IPS-18a (cell line): ENCODE data around the gene LCTL.
"Not testable (repeated sequence)": the region's sequence is repeated elsewhere in the genome, so short reads cannot be mapped to it uniquely, and the experiment has no call there.

Experiments used
- H3K27ac ChIP-seq: one replicate; pipeline ENCODE4 v1.5.1; 2013; ENCODE audit warnings: low read length
- H3K27me3 ChIP-seq: one replicate; pipeline ENCODE4 v1.6.1; 2013; ENCODE audit warnings: mild to moderate bottlenecking, low read length; ENCODE audit not compliant: control insufficient read depth, insufficient read depth
- H3K36me3 ChIP-seq: one replicate; pipeline ENCODE4 v1.6.1; 2013; ENCODE audit warnings: low read depth, low read length; ENCODE audit not compliant: control insufficient read depth
- H3K4me1 ChIP-seq: one replicate; pipeline ENCODE4 v1.6.1; 2013; ENCODE audit warnings: low read depth, low read length; ENCODE audit not compliant: control insufficient read depth
- H3K4me3 ChIP-seq: one replicate; pipeline ENCODE4 v1.5.1; 2013; ENCODE audit warnings: low read length
- H3K9ac ChIP-seq: one replicate; pipeline ENCODE4 v1.6.1; 2013; ENCODE audit warnings: mild to moderate bottlenecking, low read length, moderate library complexity
- H3K9me3 ChIP-seq: one replicate; pipeline ENCODE4 v1.6.1; 2013; ENCODE audit warnings: low read depth, low read length; ENCODE audit not compliant: control insufficient read depth

The LCTL gene

GRCh38 chr15:66589429-66589828 is 23.6 kb upstream of the LCTL start:
- H3K4me1 ChIP-seq, H3K36me3 ChIP-seq: not testable (repeated sequence)

GRCh38 chr15:66588971-66589370 is 23.2 kb upstream of the LCTL start:
- no peaks in the 10 kb centered on the region for H3K9me3 ChIP-seq
- H3K4me3 ChIP-seq: peak overlapping the region; percentile 4
- H3K9ac ChIP-seq: no peak overlapping the region
- H3K36me3 ChIP-seq: no peaks in the 10 kb centered on the region
- no peak overlapping the region for H3K27ac ChIP-seq
- H3K27me3 ChIP-seq: no peaks in the 10 kb centered on the region
- peaks cover 4% of the 10 kb centered on the region for H3K4me1 ChIP-seq

More at GRCh38 chr15:66589429-66589828, 23.6 kb upstream of the LCTL start:
- not testable (repeated sequence) for H3K9ac ChIP-seq, H3K27me3 ChIP-seq, H3K27ac ChIP-seq, H3K9me3 ChIP-seq, H3K4me3 ChIP-seq

- H3K4me3 ChIP-seq: peak overlapping the region; percentile 4
- no peaks in the 10 kb centered on the region for H3K27me3 ChIP-seq
- H3K27ac ChIP-seq: no peak overlapping the region
- peaks cover 4% of the 10 kb centered on the region for H3K4me1 ChIP-seq
- H3K36me3 ChIP-seq: no peaks in the 10 kb centered on the region
- no peak overlapping the region for H3K9ac ChIP-seq
- H3K9me3 ChIP-seq: no peaks in the 10 kb centered on the region
Observed at GRCh38 chr15:66588537-66588936, 22.7 kb upstream of the LCTL start.

- Histone ChIP-seq H3K36me3 (no peaks in the 10 kb centered on the region), H3K9me3 (no peaks in the 10 kb centered on the region), H3K9ac (no peak overlapping the region), H3K27ac (no peak overlapping the region), H3K4me1 (peaks cover 4% of the 10 kb centered on the region), H3K27me3 (no peaks in the 10 kb centered on the region), H3K4me3 (no peak overlapping the region)
Observed at GRCh38 chr15:66587749-66588148, 22.0 kb upstream of the LCTL start.

GRCh38 chr15:66587020-66587419 is 21.2 kb upstream of the LCTL start:
- Histone ChIP-seq H3K9ac (no peak overlapping the region), H3K9me3 (no peaks in the 10 kb centered on the region), H3K36me3 (no peaks in the 10 kb centered on the region), H3K27me3 (no peaks in the 10 kb centered on the region), H3K4me1 (peaks cover 4% of the 10 kb centered on the region), H3K4me3 (no peak overlapping the region), H3K27ac (no peak overlapping the region)

- H3K27me3 ChIP-seq: no peaks in the 10 kb centered on the region
- no peak overlapping the region for H3K4me3 ChIP-seq
- H3K27ac ChIP-seq: no peak overlapping the region
- H3K9ac ChIP-seq: no peak overlapping the region
- H3K36me3 ChIP-seq: no peaks in the 10 kb centered on the region
- peaks cover 4% of the 10 kb centered on the region for H3K4me1 ChIP-seq
- no peaks in the 10 kb centered on the region for H3K9me3 ChIP-seq
Observed at GRCh38 chr15:66586155-66586976, 20.6 kb upstream of the LCTL start.

- H3K4me3 ChIP-seq: no peak overlapping the region
- H3K27ac ChIP-seq: no peak overlapping the region
- no peaks in the 10 kb centered on the region for H3K36me3 ChIP-seq
- peaks cover 4% of the 10 kb centered on the region for H3K4me1 ChIP-seq
- no peaks in the 10 kb centered on the region for H3K27me3 ChIP-seq
- no peak overlapping the region for H3K9ac ChIP-seq
- H3K9me3 ChIP-seq: no peaks in the 10 kb centered on the region
Observed at GRCh38 chr15:66581972-66582537, 16.3 kb upstream of the LCTL start.

GRCh38 chr15:66580643-66581042 is 14.8 kb upstream of the LCTL start:
- H3K4me3 ChIP-seq: no peak overlapping the region
- no peak overlapping the region for H3K27ac ChIP-seq
- H3K9ac ChIP-seq: no peak overlapping the region
- H3K36me3 ChIP-seq: no peaks in the 10 kb centered on the region
- no peaks in the 10 kb centered on the region for H3K27me3 ChIP-seq
- no peaks in the 10 kb centered on the region for H3K9me3 ChIP-seq
- H3K4me1 ChIP-seq: no peaks in the 10 kb centered on the region

GRCh38 chr15:66578286-66578875 is 12.6 kb upstream of the LCTL start:
- no peaks in the 10 kb centered on the region for H3K36me3 ChIP-seq
- no peak overlapping the region for H3K27ac ChIP-seq
- no peaks in the 10 kb centered on the region for H3K27me3 ChIP-seq
- no peaks in the 10 kb centered on the region for H3K4me1 ChIP-seq
- H3K4me3 ChIP-seq: no peak overlapping the region
- H3K9ac ChIP-seq: no peak overlapping the region
- H3K9me3 ChIP-seq: no peaks in the 10 kb centered on the region

GRCh38 chr15:66574596-66574950 is 8.8 kb upstream of the LCTL start:
- Histone ChIP-seq H3K27me3 (no peaks in the 10 kb centered on the region), H3K27ac (no peak overlapping the region), H3K4me3 (no peak overlapping the region), H3K9ac (no peak overlapping the region), H3K9me3 (no peaks in the 10 kb centered on the region), H3K36me3 (no peaks in the 10 kb centered on the region), H3K4me1 (no peaks in the 10 kb centered on the region)

GRCh38 chr15:66573719-66574595 is 8.2 kb upstream of the LCTL start:
- H3K4me3 ChIP-seq: no peak overlapping the region
- no peak overlapping the region for H3K27ac ChIP-seq
- no peaks in the 10 kb centered on the region for H3K27me3 ChIP-seq
- H3K9ac ChIP-seq: no peak overlapping the region
- H3K9me3 ChIP-seq: no peaks in the 10 kb centered on the region
- no peaks in the 10 kb centered on the region for H3K4me1 ChIP-seq
- no peaks in the 10 kb centered on the region for H3K36me3 ChIP-seq
